HepG2 (cell line): ENCODE measurements around the gene MYBPC3. TPM values are rescaled to one million over a fixed set of nuclear protein-coding genes. Genes with fewer than 3 reads are reported as not detected.

Experiments
- ATAC-seq: fragments of 200-7000 bp; cut with Tn5 transposase; 3 replicates; pipeline ENCODE4 v1.9.1; 2020; ENCODE audit warnings: mild to moderate bottlenecking, moderate library complexity
- BruUV-seq: library from RNA; stranded (reverse); fragments of 400-500 nt; replicated peaks from 2 replicates; lab custom pipeline; 2021; lab: Mats Ljungman, UMichigan
- CTCF ChIA-PET: fragments of 300-600 bp; formaldehyde crosslinking; extraction: SDS; loops from one replicate; lab custom pipeline; 2021; ENCODE audit warnings: low total read pairs, inconsistent platforms, low intra/inter-chr PET ratio; lab: Yijun Ruan, JAX
- POLR2A ChIA-PET: fragments of 350-600 bp; sonication (Branson Sonifier 250); formaldehyde crosslinking; loops from one replicate; lab custom pipeline; 2020; ENCODE audit warnings: antibody characterized with exemption, inconsistent platforms; lab: Yijun Ruan, JAX
- DNase-seq: peaks from one replicate; pipeline ENCODE4 v3.0.0-alpha.2; 2015; ENCODE audit warnings: low spot score
- FAIRE-seq: peaks from 3 replicates; lab custom pipeline; 2011; peaks lifted over from hg19 to GRCh38; lab: Jason Lieb, UNC
- H2AFZ ChIP-seq: one replicate; pipeline ENCODE4 v1.6.1; 2011; ENCODE audit warnings: low read length, inconsistent platforms
- H3K27ac ChIP-seq: fragments of 300-600 bp; 3 replicates; pipeline ENCODE4 v1.8.0; 2011; ENCODE audit warnings: mixed run types, mild to moderate bottlenecking, mixed read lengths, low read length, inconsistent platforms; ENCODE audit not compliant: insufficient read depth; ENCODE audit errors: extremely low read length
- H3K27me3 ChIP-seq, 2 experiments: fragments of 200-600 bp in 1 of 2; 2 replicates in 1 of 2; 3 replicates in 1 of 2; pipeline versions ENCODE4 v1.6.0 to v1.8.0; 2011; ENCODE audit warnings: low read length in 2 of 2, mild to moderate bottlenecking in 2 of 2, moderate library complexity in 2 of 2, inconsistent platforms in 1 of 2; ENCODE audit not compliant: insufficient read depth in 2 of 2, control insufficient read depth in 1 of 2
- H3K36me3 ChIP-seq, 2 experiments: fragments of 200-600 bp in 1 of 2; replicated peaks in 1 of 2; 2 replicates in 1 of 2; 3 replicates in 1 of 2; pipeline versions ENCODE4 v1.5.1 to v1.8.0; 2011; ENCODE audit warnings: low read length in 2 of 2, inconsistent platforms in 1 of 2; ENCODE audit not compliant: insufficient read depth in 2 of 2, control insufficient read depth in 1 of 2
- H3K4me1 ChIP-seq: 2 replicates; pipeline ENCODE4 v1.5.1; 2012; ENCODE audit warnings: low read length, inconsistent platforms; ENCODE audit not compliant: insufficient read depth
- H3K4me2 ChIP-seq: 2 replicates; pipeline ENCODE4 v1.6.0; 2011; ENCODE audit warnings: low read depth, low read length, inconsistent platforms
- H3K4me3 ChIP-seq, 3 experiments: fragments of 200-600 bp in 1 of 3; sonication (generic), shearing (Covaris generic) in 1 of 3; replicated peaks in 1 of 3; 2 replicates each; pipeline ENCODE4 v1.5.1; 2011 to 2016; ENCODE audit warnings: low read length in 3 of 3, inconsistent platforms in 2 of 3, low read depth in 2 of 3, mild to moderate bottlenecking in 2 of 3, control low read depth in 1 of 3, mixed read lengths in 1 of 3; ENCODE audit not compliant: insufficient read depth in 1 of 3
- H3K79me2 ChIP-seq: one replicate; pipeline ENCODE4 v1.6.1; 2011; ENCODE audit warnings: low read length, inconsistent platforms; ENCODE audit not compliant: insufficient read depth
- H3K9ac ChIP-seq: 2 replicates; pipeline ENCODE4 v1.6.0; 2011; ENCODE audit warnings: mild to moderate bottlenecking, low read depth, low read length, inconsistent platforms; ENCODE audit not compliant: insufficient read depth
- H3K9me3 ChIP-seq: 2 replicates; pipeline ENCODE4 v1.5.1; 2012; ENCODE audit warnings: mild to moderate bottlenecking, low read length
- H4K20me1 ChIP-seq: 2 replicates; pipeline ENCODE4 v1.6.0; 2011; ENCODE audit warnings: inconsistent platforms, mild to moderate bottlenecking, low read length, moderate library complexity; ENCODE audit not compliant: insufficient read depth
- FOXO4 ChIP-seq: sonication (generic); formaldehyde crosslinking; conservative IDR thresholded peaks from 2 replicates; pipeline ENCODE4 v1.8.1; 2023; ENCODE audit warnings: missing genetic modification reagents
- ZNF547 ChIP-seq: sonication (generic); formaldehyde crosslinking; IDR thresholded peaks from 2 replicates; pipeline ENCODE4 v1.5.1; 2020; ENCODE audit warnings: mild to moderate bottlenecking, missing genetic modification reagents
- ZNF558 ChIP-seq: sonication (generic); formaldehyde crosslinking; IDR thresholded peaks from 2 replicates; pipeline ENCODE4 v1.9.0; 2022; ENCODE audit warnings: mild to moderate bottlenecking, missing genetic modification reagents, borderline replicate concordance
- ZNF567 ChIP-seq: sonication (generic); formaldehyde crosslinking; IDR thresholded peaks from 2 replicates; pipeline ENCODE4 v1.8.1; 2023; ENCODE audit warnings: mild to moderate bottlenecking, missing genetic modification reagents, borderline replicate concordance
- ZNF770 ChIP-seq: sonication (generic); formaldehyde crosslinking; IDR thresholded peaks from 2 replicates; pipeline ENCODE4 v1.5.0; 2020; ENCODE audit warnings: mild to moderate bottlenecking, missing genetic modification reagents
- ZNF773 ChIP-seq: sonication (generic); formaldehyde crosslinking; IDR thresholded peaks from 2 replicates; pipeline ENCODE4 v1.4.0; 2020; ENCODE audit warnings: missing genetic modification reagents, borderline replicate concordance
- WGBS: methylation state at CpG from one replicate; pipeline ENCODE4 v1.1.6; 2017; ENCODE audit warnings: low lambda C conversion rate; 5-methylcytosine and 5-hydroxymethylcytosine counted together
- in situ Hi-C: cut with HindIII; loops from 2 replicates; pipeline ENCODE4 v1.10.0; 2017; ENCODE audit warnings: low pct_unique_long_range_greater_than_20kb; ENCODE audit not compliant: extremely low pct_ligation_motif_present
- intact Hi-C: fragments of 100-400 bp; cut with micrococcal nuclease; formaldehyde crosslinking; loops from one replicate; pipeline ENCODE4 v1.10.0; 2022; ENCODE audit not compliant: unreplicated experiment
- polyA plus RNA-seq, 8 experiments: library from polyadenylated mRNA; depleted of rRNA in 3 of 8; stranded (reverse) in 7 of 8; unstranded in 1 of 8; fragments of >200 nt; fragmentation: Illumina TruSeq in 4 of 8; extraction: Trizol in 4 of 8; gene quantifications; 2 replicates each; pipeline versions ENCODE4 v1.2.1 to v1.2.3, GENCODE V29; 2011 to 2016; ENCODE audit warnings: low read depth in 4 of 8, missing spikeins in 1 of 8, mixed read lengths in 1 of 8; ENCODE audit not compliant: insufficient read depth in 1 of 8
- total RNA-seq, 5 experiments: library from RNA; depleted of rRNA; stranded (reverse); fragments of >200 nt; fragmentation: Illumina TruSeq; extraction: Trizol; gene quantifications; 2 replicates each; pipeline ENCODE4 v1.2.3, GENCODE V29; 2016; ENCODE audit warnings: low read depth in 1 of 5

MYBPC3 gene
- total and polyA plus RNA-seq, 2 of the 13 experiments (the other 11 are each of a cell fraction or from before 2014, with no cell fraction given): not detected

DNA sequence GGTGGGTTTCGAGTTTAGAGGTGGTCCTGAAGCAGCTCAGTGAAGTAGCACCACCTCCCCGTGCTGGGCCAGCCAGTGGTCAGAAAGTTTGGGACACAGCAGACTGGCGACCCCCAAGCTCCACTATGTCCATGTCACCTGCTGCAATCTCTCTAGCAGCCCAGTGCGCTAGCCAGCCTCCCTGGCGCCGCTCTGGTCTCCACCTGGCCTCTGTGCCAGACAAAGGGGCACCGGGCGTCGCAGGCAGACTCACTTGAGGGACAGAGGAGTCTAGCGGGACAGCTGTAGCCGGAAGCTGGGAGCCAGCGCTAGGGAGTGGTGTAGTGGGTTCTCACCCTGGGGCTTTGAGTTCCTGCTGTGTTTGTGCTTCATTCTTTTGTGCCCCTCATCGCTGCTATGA lies 25.5 kb downstream of the MYBPC3 start:
- ChIA-PET POLR2A (no interaction called here), CTCF (no interaction called here)
- ATAC-seq (no peak), DNase-seq (no peak)
- Histone ChIP-seq H3K27me3 (no peaks in the 10 kb centered on the region), H4K20me1 (no peaks in the 10 kb centered on the region), H3K27ac (no peak overlapping the region)
- TF ChIP-seq ZNF558 (CRISPR knock-in tag) (no peak), FOXO4 (no peak), ZNF567 (CRISPR knock-in tag) (no peak)
- TF ChIP-seq, all 625 proteins: peak for 0
- WGBS: over 99% methylated on average over 13 of the region's 13 CpGs
- Histone ChIP-seq H3K9me3 (no peaks in the 10 kb centered on the region), H3K36me3 (peaks cover 10 to 48% of the 10 kb centered on the region in 2 experiments), H3K9ac (no peak overlapping the region), H2AFZ (no peak overlapping the region), H3K4me2 (no peak overlapping the region), H3K4me1 (no peaks in the 10 kb centered on the region), H3K4me3 (no peak overlapping the region), H3K79me2 (no peaks in the 10 kb centered on the region)
- no peak for FAIRE-seq
- BruUV-seq: no TSS peak
- in situ Hi-C loops (no loop called here), intact Hi-C loops (no loop called here)

GRCh38 chr11:47326198-47326597 lies 26.3 kb downstream of the MYBPC3 start:
- Histone ChIP-seq H3K4me1 (no peaks in the 10 kb centered on the region), H3K9me3 (no peaks in the 10 kb centered on the region), H4K20me1 (no peaks in the 10 kb centered on the region), H3K4me3 (no peak overlapping the region), H3K27ac (no peak overlapping the region), H3K27me3 (no peaks in the 10 kb centered on the region)
- 99% methylated on average over 8 of the region's 12 CpGs for WGBS
- no peak for TF ChIP-seq ZNF770 (CRISPR knock-in tag)
- TF ChIP-seq ZNF547 (CRISPR knock-in tag): no peak
- no peak for TF ChIP-seq ZNF773
- TF ChIP-seq, all 625 proteins: peak for 0
- Histone ChIP-seq H3K36me3 (peaks cover 13 to 53% of the 10 kb centered on the region in 2 experiments), H3K9ac (no peak overlapping the region), H2AFZ (no peak overlapping the region), H3K4me2 (no peak overlapping the region), H3K79me2 (no peaks in the 10 kb centered on the region)
- FAIRE-seq (no peak), DNase-seq (no peak), ATAC-seq (no peak)
- in situ Hi-C loops: no loop called here
- ChIA-PET CTCF (no interaction called here), POLR2A (no interaction called here)
- intact Hi-C loops: no loop called here
- no TSS peak for BruUV-seq
